ENCODE data around the gene ZNF24. TPM values are rescaled to one million over a fixed set of nuclear protein-coding genes. Genes with fewer than 3 reads are reported as not detected.
A peak's percentile ranks its signal among the peaks of the same experiment; 100 is the strongest.

The ZNF24 gene
- total RNA-seq, 1 experiment from 2014 or later: 33.3 TPM

- no peak for DNase-seq (ENCODE audit: low read depth)
These were observed 48.2 kb downstream of the ZNF24 start for GRCh38 chr18:35296060-35296459.

- DNase-seq (ENCODE audit: low read depth): no peak
These were observed 53.1 kb downstream of the ZNF24 start for GRCh38 chr18:35291166-35291565.

GRCh38 chr18:35290094-35290735 lies 54.0 kb downstream of the ZNF24 start, which contains the start of gene ZSCAN30:
TSS of gene ZSCAN30 (minus strand) at chr18:35290229. CDS start at chr18:35264352, 25,877 bp downstream.
- peak; percentile 93 for DNase-seq (ENCODE audit: low read depth)

GRCh38 chr18:35289727-35290093 lies 54.5 kb downstream of the ZNF24 start:
- no peak for DNase-seq (ENCODE audit: low read depth)

- peak; percentile 35 for DNase-seq (ENCODE audit: low read depth)
These were observed 54.9 kb downstream of the ZNF24 start for GRCh38 chr18:35289293-35289692.

- DNase-seq (ENCODE audit: low read depth): no peak
These were observed 59.4 kb downstream of the ZNF24 start for GRCh38 chr18:35284841-35285240.

- DNase-seq (ENCODE audit: low read depth): peak; percentile 22
These were observed 60.1 kb downstream of the ZNF24 start for GRCh38 chr18:35283923-35284794.

- DNase-seq (ENCODE audit: low read depth): peak; percentile 91
These were observed 61.9 kb downstream of the ZNF24 start for GRCh38 chr18:35282353-35282752.

Other genes starting within 250 kb of the ZNF24 start
- 10.2 and 15.0 TPM in 2 replicates for gene ZNF397, start 103.4 kb downstream of the ZNF24 start, total RNA-seq (2014; rRNA removed)
- 11.5 and 19.1 TPM in 2 replicates for gene ZSCAN30, start 54.2 kb downstream of the ZNF24 start, total RNA-seq (2014; rRNA removed)
- 0.19 and 0.69 TPM in 2 replicates for gene ZNF396, start 32.9 kb upstream of the ZNF24 start, total RNA-seq (2014; rRNA removed)
- gene INO80C, start 153.5 kb upstream of the ZNF24 start, total RNA-seq (2014; rRNA removed): 3.7 and 5.1 TPM in 2 replicates
- 94.0 and 94.3 TPM in 2 replicates for gene GALNT1, start 237.3 kb upstream of the ZNF24 start, total RNA-seq (2014; rRNA removed)

Data from LHCN-M2 (cell line).